AG04450 (cell line): ENCODE results near the gene PURA. TPM values are rescaled to one million over a fixed set of nuclear protein-coding genes. Genes with fewer than 3 reads are reported as not detected.

ENCODE experiments used
- CTCF ChIA-PET: fragments of 300-600, 350-600 bp; formaldehyde crosslinking; extraction: SDS; loops from one replicate; lab custom pipeline; 2022; ENCODE audit warnings: antibody characterized with exemption, inconsistent platforms; lab: Charles Lee
- POLR2A ChIA-PET: fragments of 350-600 bp; formaldehyde crosslinking; extraction: SDS; loops from one replicate; lab custom pipeline; 2021; ENCODE audit warnings: antibody characterized with exemption, inconsistent platforms; lab: Yijun Ruan, JAX
- DNase-seq: peaks from one replicate; pipeline ENCODE4 v3.0.0-alpha.2; 2011; ENCODE audit warnings: low read depth, low spot score
- H3K27ac ChIP-seq: one replicate; pipeline ENCODE4 v1.5.1; 2012; ENCODE audit warnings: low read depth, low read length, control low read depth
- H3K27me3 ChIP-seq: one replicate; pipeline ENCODE4 v1.6.0; 2012; ENCODE audit warnings: low read length; ENCODE audit not compliant: control insufficient read depth, insufficient read depth
- H3K4me3 ChIP-seq: 2 replicates; pipeline ENCODE4 v1.5.1; 2011; ENCODE audit warnings: mild to moderate bottlenecking, low read depth, low read length, control low read depth
- H3K9me3 ChIP-seq: 2 replicates; pipeline ENCODE4 v1.5.1; 2012; ENCODE audit warnings: low read length; ENCODE audit not compliant: control insufficient read depth, insufficient read depth
- CTCF ChIP-seq: IDR thresholded peaks from 2 replicates; pipeline ENCODE4 v1.5.1; 2011; ENCODE audit warnings: low read depth, low read length, control low read depth, inconsistent platforms
- polyA plus RNA-seq: library from polyadenylated mRNA; depleted of rRNA; stranded (reverse); fragments of >200 nt; gene quantifications from 2 replicates; pipeline ENCODE4 v1.2.3, GENCODE V29; 2011

Gene PURA
- polyA plus RNA-seq, 1 experiment: 4.5 TPM

- H3K27ac ChIP-seq: peak overlapping the region; percentile 73
- DNase-seq: no peak
- peak overlapping the region; percentile 75 for H3K4me3 ChIP-seq
- ChIA-PET POLR2A (interaction anchor here (0.8 to 1.0 kb wide), 2 partner anchors 9 to 30 kb away, joined by 3 read pairs; no protein-coding TSS in a partner anchor), CTCF (interaction anchor here (0.6 to 10.7 kb wide), 3 partner anchors 9 to 39 kb away, joined by 3 to 148 read pairs (median 6); no protein-coding TSS in a partner anchor)
- no peak for TF ChIP-seq CTCF
- H3K9me3 ChIP-seq: no peaks in the 10 kb centered on the region; the same call in 1 of the 2 replicates
- H3K27me3 ChIP-seq: peaks cover 7% of the 10 kb centered on the region
These were observed 654 bp downstream of the PURA start for GRCh38 chr5:140114341-140115185.

GRCh38 chr5:140115186-140115500 is 1.2 kb downstream of the PURA start:
- H3K4me3 ChIP-seq: peak overlapping the region; percentile 75
- DNase-seq: no peak
- no peak for TF ChIP-seq CTCF
- CTCF ChIA-PET: interaction anchor here (0.6 to 10.7 kb wide), 3 partner anchors 9 to 38 kb away, joined by 3 to 148 read pairs (median 3); no protein-coding TSS in a partner anchor
- POLR2A ChIA-PET: interaction anchor here (0.8 to 1.0 kb wide), 2 partner anchors 9 to 29 kb away, joined by 3 read pairs; no protein-coding TSS in a partner anchor
- peaks cover 7% of the 10 kb centered on the region for H3K27me3 ChIP-seq
- H3K9me3 ChIP-seq: no peaks in the 10 kb centered on the region; the same call in 1 of the 2 replicates
- H3K27ac ChIP-seq: no peak overlapping the region

GRCh38 chr5:140116716-140117115 is 2.8 kb downstream of the PURA start:
- DNase-seq: no peak
- TF ChIP-seq CTCF: no peak
- H3K27me3 ChIP-seq: peaks cover 5% of the 10 kb centered on the region
- POLR2A ChIA-PET: interaction anchor here (0.8 kb wide), 1 partner anchor 9 kb away, joined by 3 read pairs; no protein-coding TSS in a partner anchor
- H3K9me3 ChIP-seq: no peaks in the 10 kb centered on the region; the same call in 1 of the 2 replicates
- no peak overlapping the region for H3K4me3 ChIP-seq
- CTCF ChIA-PET: interaction anchor here (0.6 to 10.7 kb wide), 2 partner anchors 27 to 43 kb away, joined by 3 to 148 read pairs; no protein-coding TSS in a partner anchor
- no peak overlapping the region for H3K27ac ChIP-seq

DNA sequence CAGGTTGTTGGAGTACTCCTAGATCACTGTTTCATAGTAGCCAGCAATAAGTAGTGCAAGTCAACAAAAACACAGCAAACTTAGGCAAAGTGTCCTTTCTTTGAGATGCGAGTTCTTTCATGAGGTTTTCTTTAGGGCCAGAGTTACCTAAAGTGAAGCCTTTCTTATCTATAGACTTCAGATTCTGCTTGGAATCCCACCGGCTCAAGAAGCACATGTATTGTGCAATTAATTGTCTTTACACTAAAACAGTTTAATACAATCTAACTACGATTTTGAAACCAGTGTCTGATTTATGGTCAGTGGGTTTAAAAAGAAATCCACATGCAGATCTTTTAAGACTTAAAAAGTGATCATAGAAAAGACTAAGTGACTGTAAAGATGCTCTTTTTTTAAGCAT is 3.6 kb downstream of the PURA start:
- DNase-seq: no peak
- no peaks in the 10 kb centered on the region; the same call in 1 of the 2 replicates for H3K9me3 ChIP-seq
- TF ChIP-seq CTCF: no peak
- H3K4me3 ChIP-seq: no peak overlapping the region
- H3K27me3 ChIP-seq: no peaks in the 10 kb centered on the region
- CTCF ChIA-PET: interaction anchor here (0.6 to 10.7 kb wide), 3 partner anchors 27 to 44 kb away, joined by 3 to 148 read pairs (median 5); no protein-coding TSS in a partner anchor
- H3K27ac ChIP-seq: no peak overlapping the region
- POLR2A ChIA-PET: interaction anchor here (0.8 kb wide), 1 partner anchor 10 kb away, joined by 3 read pairs; no protein-coding TSS in a partner anchor
